NCI-H2227 (cell line): ENCODE results near the gene MRPS35.

Experiments used
- DNase-seq: peaks from one replicate; lab custom pipeline; 2025; ENCODE audit not compliant: unreplicated experiment; lab: John Stamatoyannopoulos, UW

MRPS35 gene

DNA sequence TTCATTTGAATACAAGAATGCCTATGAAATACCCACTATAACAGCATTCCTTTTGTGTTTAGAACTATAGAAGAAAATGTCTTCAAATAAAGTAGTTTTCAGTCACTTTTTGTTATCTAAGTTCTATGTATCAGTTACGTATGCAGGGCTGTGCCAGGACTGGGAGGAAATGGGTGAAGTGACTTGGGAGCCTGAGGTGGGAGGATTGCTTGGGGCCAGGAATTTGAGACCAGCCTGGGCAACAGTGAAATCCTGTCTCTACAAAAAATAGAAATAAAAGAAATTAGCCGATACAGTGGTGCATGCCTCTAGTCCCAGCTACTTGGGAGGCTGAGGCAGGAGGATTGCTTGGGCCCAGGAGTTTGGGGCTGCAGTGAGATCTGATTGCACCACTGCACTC lies 92.3 kb downstream of the MRPS35 start:
- DNase-seq: no peak

DNA sequence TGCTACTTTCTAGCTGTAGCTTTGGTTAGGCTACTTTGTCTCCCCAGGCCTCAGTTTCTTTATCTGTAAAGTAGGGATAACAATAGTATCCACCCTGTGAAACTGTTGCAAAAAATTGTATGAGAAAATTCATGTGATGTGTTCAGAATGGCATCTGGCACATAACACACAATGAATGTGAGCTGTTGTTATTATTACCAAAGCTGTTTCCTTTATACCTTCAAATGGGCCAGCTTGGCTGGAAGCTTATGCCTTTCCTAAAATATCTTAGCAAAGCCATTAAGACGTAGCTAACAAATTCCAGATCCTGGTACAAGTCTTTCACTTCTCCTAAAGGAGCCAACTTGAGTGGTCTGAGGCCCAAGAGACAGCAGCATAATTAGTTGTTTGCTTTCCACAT lies 94.6 kb downstream of the MRPS35 start:
- no peak for DNase-seq
